Stimulated activated effector memory CD8-positive, alpha-beta T cell treated with anti-CD3 and anti-CD28 coated beads, Interleukin-12 subunit alpha, Interleukin-12 subunit beta, amount 100 ng/mL, for 72 hours (primary cell): ENCODE data around the gene MFSD6L.
A peak's percentile ranks its signal among the peaks of the same experiment; 100 is the strongest.

Experiments
- ATAC-seq: fragments of 150-1000 bp; cut with Tn5 transposase; 2 replicates; pipeline ENCODE4 v1.10.0; 2021
- DNase-seq, 2 donors: peaks; one replicate each; pipeline ENCODE4 v3.0.0; 2021 to 2022; ENCODE audit warnings: low spot score in 2 of 2
- H3K27ac Mint-ChIP-seq: one replicate; pipeline ENCODE4 v1.8.0; 2022; ENCODE audit warnings: mild to moderate bottlenecking, mixed read lengths
- H3K36me3 Mint-ChIP-seq: one replicate; pipeline ENCODE4 v1.8.0; 2022; ENCODE audit warnings: mild to moderate bottlenecking, mixed read lengths
- H3K4me1 Mint-ChIP-seq: one replicate; pipeline ENCODE4 v1.8.0; 2022; ENCODE audit warnings: mixed read lengths
- H3K4me3 Mint-ChIP-seq: one replicate; pipeline ENCODE4 v1.8.0; 2022; ENCODE audit warnings: mild to moderate bottlenecking, mixed read lengths
- H3K9me3 Mint-ChIP-seq: one replicate; pipeline ENCODE4 v1.8.0; 2022; ENCODE audit warnings: mixed read lengths

Gene MFSD6L

GRCh38 chr17:8788998-8789397 lies 10.2 kb downstream of the MFSD6L start:
- H3K36me3 Mint-ChIP-seq: no peaks in the 10 kb centered on the region

GRCh38 chr17:8785547-8786413 lies 13.4 kb downstream of the MFSD6L start:
- ATAC-seq (peak; percentile 57), DNase-seq (peak; percentile 58 to 81)
- H3K27ac Mint-ChIP-seq: no peak overlapping the region
- H3K36me3 Mint-ChIP-seq: no peaks in the 10 kb centered on the region
- H3K4me3 Mint-ChIP-seq: no peak overlapping the region
- H3K9me3 Mint-ChIP-seq: no peaks in the 10 kb centered on the region
- peaks cover 6% of the 10 kb centered on the region for H3K4me1 Mint-ChIP-seq

More at GRCh38 chr17:8788998-8789397, 10.2 kb downstream of the MFSD6L start:
- Mint-ChIP-seq H3K4me3 (no peak overlapping the region), H3K4me1 (peaks cover 6% of the 10 kb centered on the region), H3K27ac (no peak overlapping the region), H3K9me3 (peaks cover 5% of the 10 kb centered on the region)
- ATAC-seq (no peak), DNase-seq (no peak)

- DNase-seq: no peak
- Mint-ChIP-seq H3K27ac (no peak overlapping the region), H3K36me3 (no peaks in the 10 kb centered on the region), H3K4me1 (peaks cover 6% of the 10 kb centered on the region), H3K9me3 (no peaks in the 10 kb centered on the region), H3K4me3 (no peak overlapping the region)
- ATAC-seq: no peak
Observed at GRCh38 chr17:8782176-8782575, 17.0 kb downstream of the MFSD6L start.

GRCh38 chr17:8781776-8782175 lies 17.4 kb downstream of the MFSD6L start:
- Mint-ChIP-seq H3K9me3 (no peaks in the 10 kb centered on the region), H3K4me3 (no peak overlapping the region), H3K27ac (no peak overlapping the region), H3K36me3 (no peaks in the 10 kb centered on the region), H3K4me1 (peaks cover 6% of the 10 kb centered on the region)
- ATAC-seq (no peak), DNase-seq (no peak)

- Mint-ChIP-seq H3K36me3 (no peaks in the 10 kb centered on the region), H3K27ac (no peak overlapping the region), H3K4me3 (no peak overlapping the region), H3K9me3 (no peaks in the 10 kb centered on the region), H3K4me1 (no peaks in the 10 kb centered on the region)
- no peak for ATAC-seq
- no peak for DNase-seq
Observed at GRCh38 chr17:8776881-8777280, 22.3 kb downstream of the MFSD6L start.

GRCh38 chr17:8776248-8776647 lies 22.9 kb downstream of the MFSD6L start:
- Mint-ChIP-seq H3K4me3 (no peak overlapping the region), H3K36me3 (no peaks in the 10 kb centered on the region), H3K9me3 (no peaks in the 10 kb centered on the region), H3K27ac (no peak overlapping the region), H3K4me1 (no peaks in the 10 kb centered on the region)
- ATAC-seq (no peak), DNase-seq (no peak)

- DNase-seq (peak in 1 of 2 donors; percentile 20), ATAC-seq (no peak)
- Mint-ChIP-seq H3K36me3 (no peaks in the 10 kb centered on the region), H3K4me3 (no peak overlapping the region), H3K27ac (no peak overlapping the region), H3K9me3 (no peaks in the 10 kb centered on the region), H3K4me1 (no peaks in the 10 kb centered on the region)
Observed at GRCh38 chr17:8766731-8767130, 32.4 kb downstream of the MFSD6L start.

GRCh38 chr17:8762012-8762411 lies 37.2 kb downstream of the MFSD6L start:
- no peaks in the 10 kb centered on the region for H3K36me3 Mint-ChIP-seq
- H3K4me3 Mint-ChIP-seq: no peak overlapping the region
- ATAC-seq (no peak), DNase-seq (no peak)
- H3K4me1 Mint-ChIP-seq: no peaks in the 10 kb centered on the region
- no peak overlapping the region for H3K27ac Mint-ChIP-seq
- H3K9me3 Mint-ChIP-seq: no peaks in the 10 kb centered on the region

- no peak within 1 kb of the TSS for H3K27ac Mint-ChIP-seq
Observed at GRCh38 chr17:8758137-8758596, 41.0 kb downstream of the MFSD6L start, which contains the start of gene SPDYE4. Gene SPDYE4 (minus strand): TSS chr17:8758546. CDS start chr17:8758382, 164 bp downstream.

GRCh38 chr17:8757189-8757588 lies 42.0 kb downstream of the MFSD6L start:
- Mint-ChIP-seq H3K27ac (no peak overlapping the region), H3K4me3 (no peak overlapping the region), H3K9me3 (no peaks in the 10 kb centered on the region), H3K4me1 (no peaks in the 10 kb centered on the region), H3K36me3 (no peaks in the 10 kb centered on the region)
- ATAC-seq: no peak
- no peak for DNase-seq

More at GRCh38 chr17:8758137-8758596, 41.0 kb downstream of the MFSD6L start, which contains the start of gene SPDYE4:
- Mint-ChIP-seq H3K36me3 (no peaks in the 10 kb centered on the region), H3K9me3 (no peaks in the 10 kb centered on the region), H3K4me1 (no peaks in the 10 kb centered on the region), H3K4me3 (no peak within 1 kb of the TSS)
- DNase-seq (peak in 1 of 2 donors; percentile 38), ATAC-seq (no peak)

- no peaks in the 10 kb centered on the region for H3K4me1 Mint-ChIP-seq
- no peak overlapping the region for H3K4me3 Mint-ChIP-seq
- ATAC-seq: peak; percentile 19
- H3K9me3 Mint-ChIP-seq: no peaks in the 10 kb centered on the region
- H3K27ac Mint-ChIP-seq: peak overlapping the region; percentile 0
- no peaks in the 10 kb centered on the region for H3K36me3 Mint-ChIP-seq
- DNase-seq: peak in 1 of 2 donors; percentile 15
Observed at GRCh38 chr17:8755590-8756255, 43.4 kb downstream of the MFSD6L start.

GRCh38 chr17:8754890-8755289 lies 44.3 kb downstream of the MFSD6L start:
- ATAC-seq: no peak
- Mint-ChIP-seq H3K36me3 (no peaks in the 10 kb centered on the region), H3K9me3 (no peaks in the 10 kb centered on the region), H3K4me1 (no peaks in the 10 kb centered on the region), H3K4me3 (no peak overlapping the region), H3K27ac (peak overlapping the region; percentile 2)
- peak in 1 of 2 donors; percentile 12 for DNase-seq

GRCh38 chr17:8753976-8754440 lies 45.2 kb downstream of the MFSD6L start:
- ATAC-seq (no peak), DNase-seq (no peak)
- no peaks in the 10 kb centered on the region for H3K4me1 Mint-ChIP-seq
- no peaks in the 10 kb centered on the region for H3K36me3 Mint-ChIP-seq
- H3K9me3 Mint-ChIP-seq: no peaks in the 10 kb centered on the region
- peak overlapping the region; percentile 2 for H3K27ac Mint-ChIP-seq
- no peak overlapping the region for H3K4me3 Mint-ChIP-seq

GRCh38 chr17:8753136-8753975 lies 45.8 kb downstream of the MFSD6L start:
- H3K4me1 Mint-ChIP-seq: no peaks in the 10 kb centered on the region
- no peak for ATAC-seq
- DNase-seq: no peak
- H3K36me3 Mint-ChIP-seq: no peaks in the 10 kb centered on the region
- no peak overlapping the region for H3K4me3 Mint-ChIP-seq
- peak overlapping the region; percentile 2 for H3K27ac Mint-ChIP-seq
- H3K9me3 Mint-ChIP-seq: no peaks in the 10 kb centered on the region

GRCh38 chr17:8749616-8750015 lies 49.5 kb downstream of the MFSD6L start:
- Mint-ChIP-seq H3K27ac (no peak overlapping the region), H3K36me3 (peaks cover 5% of the 10 kb centered on the region), H3K9me3 (no peaks in the 10 kb centered on the region), H3K4me1 (peaks cover 12% of the 10 kb centered on the region), H3K4me3 (no peak overlapping the region)
- DNase-seq (no peak), ATAC-seq (no peak)
